Fibroblast of the aortic adventitia (primary cell): Measurements from ENCODE around the gene KIF21A. TPM values are rescaled to one million over a fixed set of nuclear protein-coding genes. Genes with fewer than 3 reads are reported as not detected.
A peak's percentile ranks its signal among the peaks of the same experiment; 100 is the strongest.

ENCODE experiments used
- DNase-seq: peaks from one replicate; pipeline ENCODE4 v3.0.0-alpha.2; 2010; ENCODE audit warnings: low read depth
- H3K4me3 ChIP-seq: 2 replicates; pipeline ENCODE4 v1.5.1; 2011; ENCODE audit warnings: low read depth, mild to moderate bottlenecking, control low read depth, low read length, moderate library complexity
- total RNA-seq: library from RNA; depleted of rRNA; stranded (reverse); fragments of >200 nt; gene quantifications from 2 replicates; pipeline ENCODE4 v1.2.3, GENCODE V29; 2012; ENCODE audit warnings: low replicate concordance
- TF ChIP-seq, protein P1 (sequence below): IDR thresholded peaks from 2 replicates; pipeline ENCODE4 v1.5.1; 2011; ENCODE audit warnings: mild to moderate bottlenecking, low read length, control low read depth, inconsistent platforms; ENCODE audit not compliant: insufficient read depth

The KIF21A gene
- total RNA-seq, 1 donor = 10.8 TPM

DNA sequence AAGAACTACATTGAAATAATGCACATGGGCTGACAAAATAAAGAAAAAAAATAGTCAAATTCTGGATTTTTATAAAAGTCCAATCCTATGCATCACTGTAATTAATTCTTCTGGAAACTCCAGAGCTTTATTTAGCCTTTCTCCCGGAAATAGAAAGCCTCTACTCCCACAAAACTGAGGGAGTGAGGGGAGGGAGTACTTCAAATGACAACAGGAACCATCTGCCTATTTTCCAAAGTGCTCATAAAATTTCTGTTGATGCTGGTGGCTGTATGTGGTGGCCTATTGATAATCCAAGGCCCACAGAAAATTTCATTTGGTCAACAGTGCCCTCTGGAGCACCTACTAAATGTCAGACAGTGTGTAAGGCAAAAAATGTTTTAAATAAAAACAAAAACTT is 64.6 kb downstream of the KIF21A start:
- TF ChIP-seq, protein P1, sequence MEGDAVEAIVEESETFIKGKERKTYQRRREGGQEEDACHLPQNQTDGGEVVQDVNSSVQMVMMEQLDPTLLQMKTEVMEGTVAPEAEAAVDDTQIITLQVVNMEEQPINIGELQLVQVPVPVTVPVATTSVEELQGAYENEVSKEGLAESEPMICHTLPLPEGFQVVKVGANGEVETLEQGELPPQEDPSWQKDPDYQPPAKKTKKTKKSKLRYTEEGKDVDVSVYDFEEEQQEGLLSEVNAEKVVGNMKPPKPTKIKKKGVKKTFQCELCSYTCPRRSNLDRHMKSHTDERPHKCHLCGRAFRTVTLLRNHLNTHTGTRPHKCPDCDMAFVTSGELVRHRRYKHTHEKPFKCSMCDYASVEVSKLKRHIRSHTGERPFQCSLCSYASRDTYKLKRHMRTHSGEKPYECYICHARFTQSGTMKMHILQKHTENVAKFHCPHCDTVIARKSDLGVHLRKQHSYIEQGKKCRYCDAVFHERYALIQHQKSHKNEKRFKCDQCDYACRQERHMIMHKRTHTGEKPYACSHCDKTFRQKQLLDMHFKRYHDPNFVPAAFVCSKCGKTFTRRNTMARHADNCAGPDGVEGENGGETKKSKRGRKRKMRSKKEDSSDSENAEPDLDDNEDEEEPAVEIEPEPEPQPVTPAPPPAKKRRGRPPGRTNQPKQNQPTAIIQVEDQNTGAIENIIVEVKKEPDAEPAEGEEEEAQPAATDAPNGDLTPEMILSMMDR = no peak
- DNase-seq = no peak
- H3K4me3 ChIP-seq = no peak overlapping the region

DNA sequence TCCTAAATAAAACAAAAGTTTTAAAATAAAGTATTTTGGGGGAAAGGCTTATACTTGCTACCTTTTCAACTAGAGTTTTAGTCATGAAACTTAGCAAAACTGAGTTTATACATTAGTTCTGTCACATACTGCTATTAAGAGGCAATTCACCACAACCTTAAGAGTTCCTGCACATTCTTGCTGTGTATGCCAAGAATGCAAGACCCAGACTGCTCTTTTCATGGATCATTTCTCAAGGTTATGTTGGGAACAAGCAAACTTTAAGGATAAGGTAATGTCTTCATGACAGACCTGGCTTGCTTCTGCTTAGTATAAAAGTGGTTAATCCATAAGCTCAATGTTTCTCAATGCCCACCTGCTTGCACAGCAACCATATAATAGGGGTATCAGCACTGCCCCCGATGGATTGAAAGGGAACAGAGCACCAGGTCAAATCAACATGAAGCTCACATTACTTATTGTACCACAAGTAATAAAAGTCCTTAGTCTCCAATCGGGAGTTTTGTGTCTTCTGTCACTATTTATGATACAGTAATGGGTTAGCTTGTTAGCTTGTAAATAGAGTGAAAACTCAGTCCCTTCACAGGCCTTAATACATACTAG is 67.6 kb downstream of the KIF21A start:
- no peak for DNase-seq
- TF ChIP-seq, protein P1 = peak; percentile 17
- H3K4me3 ChIP-seq = no peak overlapping the region

DNA sequence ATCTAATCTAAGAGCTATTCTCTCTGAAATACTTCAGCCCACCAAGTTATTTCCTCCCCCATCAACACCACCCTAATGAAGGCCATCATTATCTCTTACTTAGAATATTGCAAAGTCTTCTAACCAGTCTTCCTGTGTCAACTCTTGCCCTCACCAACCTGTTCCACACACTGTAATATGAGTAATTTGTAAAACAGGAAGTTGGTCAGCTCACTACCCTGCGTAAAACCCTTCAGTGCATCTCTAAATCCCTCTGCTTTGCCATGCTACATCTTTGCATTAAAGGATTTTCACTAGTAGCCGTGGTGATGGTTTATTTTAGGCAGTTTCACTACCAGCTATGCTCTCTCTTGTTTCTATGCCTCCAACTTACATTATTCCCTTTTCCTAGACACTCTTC is 70.0 kb downstream of the KIF21A start:
- DNase-seq = no peak
- H3K4me3 ChIP-seq = no peak overlapping the region
- TF ChIP-seq, protein P1 = no peak

DNA sequence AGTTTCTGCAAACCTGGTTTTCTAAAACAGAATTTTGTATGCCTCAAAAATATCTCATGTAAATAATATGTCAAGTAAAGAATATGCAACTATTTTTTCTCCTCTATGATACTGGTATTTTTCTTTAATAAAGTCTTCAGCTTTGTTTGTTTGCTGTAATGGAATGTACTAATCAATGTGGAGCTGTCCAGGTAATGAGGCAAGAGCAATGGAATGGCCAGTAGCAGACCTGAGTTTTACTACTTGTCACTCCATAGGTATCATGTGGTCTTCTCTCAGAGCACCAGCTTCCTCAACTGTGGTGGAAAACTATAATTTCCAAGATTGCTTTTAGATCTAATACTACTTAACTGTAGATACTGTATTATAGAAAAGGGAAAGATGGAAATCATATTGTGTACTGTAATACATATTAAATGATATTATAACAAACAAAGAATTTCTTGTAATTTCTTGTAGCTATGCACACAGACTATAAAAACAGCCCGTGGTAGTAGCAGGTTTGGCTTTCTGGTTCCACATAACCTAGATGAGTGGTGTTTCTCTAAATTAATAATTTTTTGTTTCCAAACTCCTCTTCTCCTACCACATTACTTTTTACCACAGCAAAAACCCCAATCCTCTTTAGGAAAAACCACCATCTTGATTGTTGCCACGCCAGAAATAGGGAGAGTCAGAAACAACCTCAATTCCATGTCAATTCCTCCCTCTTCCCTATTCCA is 70.6 kb downstream of the KIF21A start:
- no peak overlapping the region for H3K4me3 ChIP-seq
- TF ChIP-seq, protein P1 = no peak
- DNase-seq = no peak

DNA sequence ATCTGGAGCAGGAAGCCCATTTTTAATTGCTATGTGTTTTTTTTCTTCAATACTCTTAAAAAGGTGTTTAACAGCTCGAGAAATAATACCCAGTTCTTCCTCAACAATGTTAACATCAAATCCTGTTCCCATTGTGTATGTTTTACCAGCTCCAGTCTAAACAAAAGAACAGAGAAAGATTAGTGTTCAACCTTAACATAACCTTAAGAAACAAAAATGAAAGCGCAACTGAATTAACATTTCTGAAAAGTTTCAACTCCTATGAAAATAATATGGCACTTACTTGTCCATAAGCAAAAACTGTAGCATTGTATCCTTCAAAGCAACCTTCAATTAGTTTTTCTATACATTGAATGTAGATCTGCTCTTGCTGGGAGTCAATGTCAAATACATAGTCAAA is 73.2 kb downstream of the KIF21A start:
- TF ChIP-seq, protein P1 = no peak
- DNase-seq = no peak
- H3K4me3 ChIP-seq = no peak overlapping the region

DNA sequence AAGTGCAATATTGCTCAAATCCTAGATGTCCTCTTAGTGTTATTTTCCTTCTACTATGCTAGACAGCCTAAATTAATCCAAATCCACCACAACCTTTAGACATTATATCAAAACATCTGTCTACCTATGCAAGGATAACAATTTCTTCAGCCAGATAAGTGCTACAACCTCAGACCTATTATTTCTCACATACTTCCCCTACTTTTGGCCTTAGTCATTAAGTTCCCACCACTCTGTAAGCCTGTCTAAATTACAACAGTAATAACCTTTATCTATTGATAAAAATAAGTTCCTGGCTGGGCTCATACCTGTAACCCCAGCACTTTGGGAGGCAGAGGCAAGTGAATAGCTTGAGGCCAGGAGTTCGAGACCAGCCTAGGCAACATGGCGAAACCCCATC is 74.0 kb downstream of the KIF21A start:
- TF ChIP-seq, protein P1 = no peak
- no peak for DNase-seq
- H3K4me3 ChIP-seq = no peak overlapping the region
